ENCODE data around the gene CYB561.

CYB561 gene

GRCh38 chr17:63477480-63478440 is 31.7 kb upstream of the CYB561 start:
- TF ChIP-seq SIN3A (IDR thresholded peaks at IDR 0.05; ENCODE audit: borderline replicate concordance, insufficient read depth, low read length), result no peak
- TF ChIP-seq FOXP2 (optimal IDR thresholded peaks at IDR 0.05; ENCODE audit: borderline replicate concordance, extremely low read depth, extremely low read length, insufficient read depth), result no peak
- TF ChIP-seq, protein P1, sequence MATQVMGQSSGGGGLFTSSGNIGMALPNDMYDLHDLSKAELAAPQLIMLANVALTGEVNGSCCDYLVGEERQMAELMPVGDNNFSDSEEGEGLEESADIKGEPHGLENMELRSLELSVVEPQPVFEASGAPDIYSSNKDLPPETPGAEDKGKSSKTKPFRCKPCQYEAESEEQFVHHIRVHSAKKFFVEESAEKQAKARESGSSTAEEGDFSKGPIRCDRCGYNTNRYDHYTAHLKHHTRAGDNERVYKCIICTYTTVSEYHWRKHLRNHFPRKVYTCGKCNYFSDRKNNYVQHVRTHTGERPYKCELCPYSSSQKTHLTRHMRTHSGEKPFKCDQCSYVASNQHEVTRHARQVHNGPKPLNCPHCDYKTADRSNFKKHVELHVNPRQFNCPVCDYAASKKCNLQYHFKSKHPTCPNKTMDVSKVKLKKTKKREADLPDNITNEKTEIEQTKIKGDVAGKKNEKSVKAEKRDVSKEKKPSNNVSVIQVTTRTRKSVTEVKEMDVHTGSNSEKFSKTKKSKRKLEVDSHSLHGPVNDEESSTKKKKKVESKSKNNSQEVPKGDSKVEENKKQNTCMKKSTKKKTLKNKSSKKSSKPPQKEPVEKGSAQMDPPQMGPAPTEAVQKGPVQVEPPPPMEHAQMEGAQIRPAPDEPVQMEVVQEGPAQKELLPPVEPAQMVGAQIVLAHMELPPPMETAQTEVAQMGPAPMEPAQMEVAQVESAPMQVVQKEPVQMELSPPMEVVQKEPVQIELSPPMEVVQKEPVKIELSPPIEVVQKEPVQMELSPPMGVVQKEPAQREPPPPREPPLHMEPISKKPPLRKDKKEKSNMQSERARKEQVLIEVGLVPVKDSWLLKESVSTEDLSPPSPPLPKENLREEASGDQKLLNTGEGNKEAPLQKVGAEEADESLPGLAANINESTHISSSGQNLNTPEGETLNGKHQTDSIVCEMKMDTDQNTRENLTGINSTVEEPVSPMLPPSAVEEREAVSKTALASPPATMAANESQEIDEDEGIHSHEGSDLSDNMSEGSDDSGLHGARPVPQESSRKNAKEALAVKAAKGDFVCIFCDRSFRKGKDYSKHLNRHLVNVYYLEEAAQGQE (IDR thresholded peaks at IDR 0.05; ENCODE audit: insufficient read depth in 1 of 2, low read depth in 2 of 2, low read length in 2 of 2), result no peak

DNA sequence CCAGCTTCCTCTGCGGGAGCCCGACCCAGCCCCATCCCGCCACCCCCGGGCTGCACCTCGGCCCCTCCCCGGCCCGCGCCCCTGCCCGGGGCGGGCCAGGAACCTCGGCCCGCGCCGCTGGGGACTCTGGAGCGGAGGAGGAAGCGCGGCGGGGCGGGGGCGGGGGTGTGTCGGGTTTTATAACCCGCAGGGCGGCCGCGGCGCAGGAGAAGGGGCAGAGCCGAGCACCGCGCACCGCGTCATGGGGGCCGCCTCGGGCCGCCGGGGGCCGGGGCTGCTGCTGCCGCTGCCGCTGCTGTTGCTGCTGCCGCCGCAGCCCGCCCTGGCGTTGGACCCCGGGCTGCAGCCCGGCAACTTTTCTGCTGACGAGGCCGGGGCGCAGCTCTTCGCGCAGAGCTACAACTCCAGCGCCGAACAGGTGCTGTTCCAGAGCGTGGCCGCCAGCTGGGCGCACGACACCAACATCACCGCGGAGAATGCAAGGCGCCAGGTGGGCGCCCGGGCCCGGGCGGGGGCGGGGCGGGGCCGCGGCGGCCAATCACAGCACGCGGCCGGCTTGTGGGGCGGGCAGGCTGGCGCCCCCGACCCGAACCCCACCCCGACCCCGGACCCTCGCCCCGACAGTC is 30.9 kb upstream of the CYB561 start, which contains the start of gene ACE:
ACE (plus strand) TSS at position 208 of the 626 bp plus-strand sequence; CDS start at position 242, 34 bp downstream.
- no peak for TF ChIP-seq SIN3A (IDR thresholded peaks at IDR 0.05; ENCODE audit: borderline replicate concordance, insufficient read depth, low read length)
- TF ChIP-seq FOXP2 (optimal IDR thresholded peaks at IDR 0.05; ENCODE audit: borderline replicate concordance, extremely low read depth, extremely low read length, insufficient read depth), result no peak
- no peak for TF ChIP-seq TAF1 (IDR thresholded peaks at IDR 0.05; ENCODE audit: borderline replicate concordance, insufficient read depth, low read length)
- no peak for TF ChIP-seq POLR2AphosphoS5 (IDR thresholded peaks at IDR 0.05; ENCODE audit: low read depth, low read length)
- TF ChIP-seq, protein P1 (IDR thresholded peaks at IDR 0.05; ENCODE audit: insufficient read depth in 1 of 2, low read depth in 2 of 2, low read length in 2 of 2), result no peak

- TF ChIP-seq TAF1 (IDR thresholded peaks at IDR 0.05; ENCODE audit: borderline replicate concordance, insufficient read depth, low read length) (no peak), SIN3A (IDR thresholded peaks at IDR 0.05; ENCODE audit: borderline replicate concordance, insufficient read depth, low read length) (no peak), POLR2AphosphoS5 (IDR thresholded peaks at IDR 0.05; ENCODE audit: low read depth, low read length) (no peak), FOXP2 (optimal IDR thresholded peaks at IDR 0.05; ENCODE audit: borderline replicate concordance, extremely low read depth, extremely low read length, insufficient read depth) (no peak)
- TF ChIP-seq, protein P1 (IDR thresholded peaks at IDR 0.05; ENCODE audit: insufficient read depth in 1 of 2, low read depth in 2 of 2, low read length in 2 of 2), result no peak
Observed at GRCh38 chr17:63476459-63476853, 30.4 kb upstream of the CYB561 start.

DNA sequence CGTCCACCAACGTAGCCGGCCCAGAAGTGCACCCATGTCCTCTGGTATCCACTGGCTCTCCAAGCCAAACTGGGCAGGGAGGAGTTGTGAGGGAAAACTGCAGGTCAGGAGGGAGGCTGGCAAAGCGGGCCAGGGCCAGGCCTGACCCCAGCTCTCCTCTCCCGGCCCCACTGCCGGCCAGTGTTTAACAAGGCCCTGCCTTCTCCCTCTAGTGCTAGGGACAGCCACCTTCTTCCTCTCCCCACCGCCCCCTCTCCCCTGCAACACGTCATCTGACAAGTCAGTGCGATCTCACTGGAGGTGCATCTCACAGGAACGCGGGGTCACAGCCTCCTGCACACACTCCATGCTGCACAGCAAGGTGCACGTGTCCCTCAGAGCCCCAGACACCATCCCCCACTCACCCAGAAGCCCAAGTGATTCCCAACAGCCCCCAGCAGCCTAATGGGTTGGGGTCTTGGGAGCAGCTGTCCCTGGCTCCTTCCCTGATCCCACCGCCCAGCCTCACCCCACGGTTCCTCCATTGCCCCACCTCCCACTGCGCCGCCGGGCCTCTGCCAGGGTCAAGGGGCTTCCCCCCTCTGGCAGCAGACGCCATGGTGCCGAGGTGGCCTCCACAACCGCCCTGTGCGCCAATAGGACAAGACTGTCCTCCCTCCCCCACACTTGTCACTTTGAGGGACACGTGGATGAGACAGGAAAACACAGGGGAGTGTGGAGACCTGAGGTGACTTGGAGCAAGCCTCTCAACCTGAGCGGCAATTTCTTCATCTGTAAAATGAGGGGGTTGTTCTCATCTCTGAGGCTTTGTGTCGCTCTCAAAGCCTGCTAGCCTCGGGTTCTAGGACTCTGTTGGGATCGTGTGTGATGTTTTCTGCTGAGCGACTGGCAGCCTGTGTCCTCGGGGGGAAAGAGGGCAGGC is 29.6 kb upstream of the CYB561 start:
- TF ChIP-seq, protein P1 (IDR thresholded peaks at IDR 0.05; ENCODE audit: insufficient read depth in 1 of 2, low read depth in 2 of 2, low read length in 2 of 2), result no peak
- TF ChIP-seq FOXP2 (optimal IDR thresholded peaks at IDR 0.05; ENCODE audit: borderline replicate concordance, extremely low read depth, extremely low read length, insufficient read depth) (no peak), POLR2AphosphoS5 (IDR thresholded peaks at IDR 0.05; ENCODE audit: low read depth, low read length) (no peak), SIN3A (IDR thresholded peaks at IDR 0.05; ENCODE audit: borderline replicate concordance, insufficient read depth, low read length) (no peak)
